Gastrocnemius medialis (tissue), 4 donors: ENCODE results near the gene SOWAHA.

Experiments
- POLR2A ChIP-seq, 2 donors: fragments of 450-650 bp; IDR thresholded peaks; one replicate each; pipeline ENCODE4 v1.6.1; 2017; ENCODE audit warnings: antibody characterized with exemption in 2 of 2, mild to moderate bottlenecking in 2 of 2, moderate library complexity in 2 of 2
- TF ChIP-seq, protein P1 (sequence below), 5 experiments: fragments of 450-650 bp in 3 of 5; fragments of 200-600 bp in 2 of 5; sonication (generic) in 2 of 5; IDR thresholded peaks in 4 of 5; conservative IDR thresholded peaks in 1 of 5; 1 replicate in 4 of 5; 2 replicates in 1 of 5; pipeline ENCODE4 v1.5.1; 2016 to 2019; ENCODE audit warnings: antibody characterized with exemption in 5 of 5, mild to moderate bottlenecking in 3 of 5, moderate library complexity in 3 of 5

DNA sequence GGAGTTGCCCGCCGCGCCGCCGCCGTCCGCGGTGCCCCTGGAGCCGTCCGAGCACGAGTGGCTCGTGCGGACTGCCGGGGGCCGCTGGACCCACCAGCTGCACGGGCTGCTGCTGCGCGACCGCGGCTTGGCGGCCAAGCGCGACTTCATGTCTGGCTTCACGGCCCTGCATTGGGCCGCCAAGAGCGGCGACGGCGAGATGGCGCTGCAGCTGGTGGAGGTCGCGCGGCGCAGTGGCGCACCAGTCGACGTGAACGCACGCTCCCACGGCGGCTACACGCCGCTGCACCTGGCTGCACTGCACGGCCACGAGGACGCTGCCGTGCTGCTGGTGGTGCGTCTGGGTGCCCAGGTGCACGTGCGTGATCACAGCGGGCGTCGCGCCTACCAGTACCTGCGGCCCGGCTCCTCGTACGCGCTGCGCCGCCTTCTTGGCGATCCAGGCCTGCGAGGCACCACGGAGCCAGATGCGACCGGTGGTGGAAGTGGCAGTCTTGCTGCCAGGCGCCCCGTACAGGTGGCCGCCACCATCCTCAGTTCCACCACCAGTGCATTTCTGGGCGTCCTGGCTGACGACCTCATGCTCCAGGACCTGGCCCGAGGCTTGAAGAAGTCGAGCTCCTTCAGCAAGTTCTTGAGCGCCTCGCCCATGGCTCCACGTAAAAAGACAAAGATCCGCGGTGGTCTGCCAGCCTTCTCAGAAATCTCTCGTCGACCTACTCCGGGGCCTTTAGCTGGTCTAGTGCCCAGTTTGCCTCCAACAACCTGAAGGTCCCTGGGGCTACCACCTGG lies 1.6 kb downstream of the SOWAHA start:
- TF ChIP-seq, protein P1, sequence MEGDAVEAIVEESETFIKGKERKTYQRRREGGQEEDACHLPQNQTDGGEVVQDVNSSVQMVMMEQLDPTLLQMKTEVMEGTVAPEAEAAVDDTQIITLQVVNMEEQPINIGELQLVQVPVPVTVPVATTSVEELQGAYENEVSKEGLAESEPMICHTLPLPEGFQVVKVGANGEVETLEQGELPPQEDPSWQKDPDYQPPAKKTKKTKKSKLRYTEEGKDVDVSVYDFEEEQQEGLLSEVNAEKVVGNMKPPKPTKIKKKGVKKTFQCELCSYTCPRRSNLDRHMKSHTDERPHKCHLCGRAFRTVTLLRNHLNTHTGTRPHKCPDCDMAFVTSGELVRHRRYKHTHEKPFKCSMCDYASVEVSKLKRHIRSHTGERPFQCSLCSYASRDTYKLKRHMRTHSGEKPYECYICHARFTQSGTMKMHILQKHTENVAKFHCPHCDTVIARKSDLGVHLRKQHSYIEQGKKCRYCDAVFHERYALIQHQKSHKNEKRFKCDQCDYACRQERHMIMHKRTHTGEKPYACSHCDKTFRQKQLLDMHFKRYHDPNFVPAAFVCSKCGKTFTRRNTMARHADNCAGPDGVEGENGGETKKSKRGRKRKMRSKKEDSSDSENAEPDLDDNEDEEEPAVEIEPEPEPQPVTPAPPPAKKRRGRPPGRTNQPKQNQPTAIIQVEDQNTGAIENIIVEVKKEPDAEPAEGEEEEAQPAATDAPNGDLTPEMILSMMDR (IDR thresholded peaks at IDR 0.05 in 4 of 5, conservative IDR thresholded peaks at IDR 0.05 in 1 of 5): no peak
- TF ChIP-seq POLR2A (IDR thresholded peaks at IDR 0.05): no peak
